ENCODE data around the gene TLCD1.

DNA sequence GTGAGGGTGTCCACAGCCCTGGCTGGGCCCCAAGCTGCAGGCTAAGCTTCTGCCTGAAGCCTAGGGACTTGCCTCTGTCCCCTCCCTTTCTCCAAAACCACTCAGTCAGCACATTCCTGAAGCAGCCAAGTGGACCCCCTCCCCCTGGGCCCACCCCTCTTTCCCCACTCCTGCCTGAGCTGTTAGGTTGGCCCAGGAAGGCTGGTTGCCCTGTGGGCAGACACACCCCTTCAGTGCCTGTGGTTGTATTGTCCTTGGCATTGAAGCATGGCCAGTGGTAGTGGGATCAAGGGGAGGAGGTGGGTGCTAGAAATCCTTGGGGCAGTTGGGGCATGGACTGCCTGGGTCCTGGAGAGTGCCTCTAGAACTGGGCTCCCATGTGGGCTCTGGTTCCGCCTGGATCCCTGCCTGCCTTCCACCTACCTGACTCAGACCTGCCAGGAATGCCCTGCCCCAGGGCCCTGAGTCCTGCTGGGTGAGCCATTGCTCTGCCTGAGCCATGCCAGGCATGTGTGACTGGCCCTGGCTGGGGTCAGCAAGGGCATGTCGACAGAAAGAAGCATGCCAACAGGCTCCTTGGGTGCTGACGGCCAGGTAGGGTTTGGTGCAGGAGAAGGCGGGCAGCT, 19.9 kb upstream of the TLCD1 start:
- TF ChIP-seq, protein P1, sequence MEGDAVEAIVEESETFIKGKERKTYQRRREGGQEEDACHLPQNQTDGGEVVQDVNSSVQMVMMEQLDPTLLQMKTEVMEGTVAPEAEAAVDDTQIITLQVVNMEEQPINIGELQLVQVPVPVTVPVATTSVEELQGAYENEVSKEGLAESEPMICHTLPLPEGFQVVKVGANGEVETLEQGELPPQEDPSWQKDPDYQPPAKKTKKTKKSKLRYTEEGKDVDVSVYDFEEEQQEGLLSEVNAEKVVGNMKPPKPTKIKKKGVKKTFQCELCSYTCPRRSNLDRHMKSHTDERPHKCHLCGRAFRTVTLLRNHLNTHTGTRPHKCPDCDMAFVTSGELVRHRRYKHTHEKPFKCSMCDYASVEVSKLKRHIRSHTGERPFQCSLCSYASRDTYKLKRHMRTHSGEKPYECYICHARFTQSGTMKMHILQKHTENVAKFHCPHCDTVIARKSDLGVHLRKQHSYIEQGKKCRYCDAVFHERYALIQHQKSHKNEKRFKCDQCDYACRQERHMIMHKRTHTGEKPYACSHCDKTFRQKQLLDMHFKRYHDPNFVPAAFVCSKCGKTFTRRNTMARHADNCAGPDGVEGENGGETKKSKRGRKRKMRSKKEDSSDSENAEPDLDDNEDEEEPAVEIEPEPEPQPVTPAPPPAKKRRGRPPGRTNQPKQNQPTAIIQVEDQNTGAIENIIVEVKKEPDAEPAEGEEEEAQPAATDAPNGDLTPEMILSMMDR (conservative IDR thresholded peaks at IDR 0.05; ENCODE audit: low read length), result no peak
- TF ChIP-seq EZH2phosphoT487 (IDR thresholded peaks at IDR 0.05; ENCODE audit: borderline replicate concordance), result no peak

Data from Loucy (cell line).